ENCODE results near the gene USP32. TPM values are rescaled to one million over a fixed set of nuclear protein-coding genes. Genes with fewer than 3 reads are reported as not detected.

The USP32 gene
- total RNA-seq, 1 experiment from 2014 or later, result 73.5 TPM

DNA sequence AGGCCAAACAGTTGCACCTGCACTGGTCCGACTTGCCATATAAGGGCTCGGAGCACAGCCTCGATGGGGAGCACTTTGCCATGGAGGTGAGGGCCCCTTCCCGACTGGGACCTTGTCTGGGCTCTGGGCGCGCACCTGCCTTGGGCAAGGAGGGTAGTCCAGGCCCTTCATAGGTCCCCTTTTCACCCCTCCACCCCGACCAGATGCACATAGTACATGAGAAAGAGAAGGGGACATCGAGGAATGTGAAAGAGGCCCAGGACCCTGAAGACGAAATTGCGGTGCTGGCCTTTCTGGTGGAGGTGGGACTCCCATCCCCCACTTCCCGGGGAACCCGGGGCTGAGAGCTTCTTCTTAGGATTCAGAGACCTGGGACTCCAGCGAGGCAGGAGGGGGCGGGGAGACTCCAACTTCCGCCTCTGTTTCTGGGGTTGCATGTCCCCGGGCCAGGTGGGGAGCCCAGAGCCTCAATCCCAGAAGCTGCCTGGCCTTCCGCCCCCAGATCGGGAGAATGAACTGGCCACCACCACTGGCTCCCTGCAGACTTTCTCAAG is 234.4 kb downstream of the USP32 start:
- Mint-ChIP-seq H3K27ac (no peak overlapping the region), H3K9me3 (no peaks in the 10 kb centered on the region; a peak in 1 of 5 replicates), H3K4me1 (peaks cover 53 to 81% of the 10 kb centered on the region in 2 experiments), H3K27me3 (ENCODE audit: low read depth) (peaks cover 39% of the 10 kb centered on the region), H3K36me3 (ENCODE audit: insufficient read depth in 1 of 3, low read depth in 3 of 3) (no peaks in the 10 kb centered on the region), H3K4me3 (no peak overlapping the region)
- H3K4me2 ChIP-seq (ENCODE audit: insufficient read depth, insufficient read length, low read length), result no peak overlapping the region
- H3K79me1 ChIP-seq (ENCODE audit: insufficient read depth, low read depth, low read length, poor library complexity, severe bottlenecking), result no peaks in the 10 kb centered on the region
- no peak overlapping the region for H2BK12ac ChIP-seq (ENCODE audit: insufficient read length, low read depth, low read length)
- no peak overlapping the region for H2BK20ac ChIP-seq (ENCODE audit: low read depth, low read length, poor library complexity, severe bottlenecking)
- no peak overlapping the region for H3K18ac ChIP-seq (ENCODE audit: insufficient read length, low read depth, low read length)
- no peak overlapping the region for H4K5ac ChIP-seq (ENCODE audit: insufficient read length, low read depth, low read length)
- H3K4ac ChIP-seq (ENCODE audit: low read depth, low read length), result no peak overlapping the region
- no peak overlapping the region for H2BK120ac ChIP-seq (ENCODE audit: low read depth, low read length, poor library complexity, severe bottlenecking)
- no peak overlapping the region for H4K91ac ChIP-seq (ENCODE audit: insufficient read length, low read depth, low read length)
- H3K27me3 ChIP-seq (ENCODE audit: insufficient read depth, low read length), result no peaks in the 10 kb centered on the region
- peak; percentile 46 for DNase-seq
- no peak overlapping the region for H3K9ac ChIP-seq (ENCODE audit: extremely low read depth, insufficient read length, low read length)
- peaks cover 2% of the 10 kb centered on the region for H4K20me1 ChIP-seq (ENCODE audit: control insufficient read depth, insufficient read depth, insufficient read length)
- H3K79me2 ChIP-seq (ENCODE audit: insufficient read depth, low read length), result no peaks in the 10 kb centered on the region
- no peak overlapping the region for H3K27ac ChIP-seq (ENCODE audit: insufficient read length, low read depth, low read length)
- no peak overlapping the region for H2BK5ac ChIP-seq (ENCODE audit: insufficient read length, low read length)
- no peak overlapping the region for H2AFZ ChIP-seq (ENCODE audit: low read length)
- no peaks in the 10 kb centered on the region for H3K23me2 ChIP-seq (ENCODE audit: insufficient read length, low read depth, low read length, poor library complexity, severe bottlenecking)
- no peaks in the 10 kb centered on the region for H3K9me3 ChIP-seq (ENCODE audit: control insufficient read depth, low read depth, low read length)
- no peak overlapping the region for H3K56ac ChIP-seq (ENCODE audit: insufficient read length, low read depth, low read length)
- no peak overlapping the region for H3K14ac ChIP-seq (ENCODE audit: insufficient read depth, low read length)
- no peak overlapping the region for H3T11ph ChIP-seq (ENCODE audit: low read length)
- TF ChIP-seq, protein P1, sequence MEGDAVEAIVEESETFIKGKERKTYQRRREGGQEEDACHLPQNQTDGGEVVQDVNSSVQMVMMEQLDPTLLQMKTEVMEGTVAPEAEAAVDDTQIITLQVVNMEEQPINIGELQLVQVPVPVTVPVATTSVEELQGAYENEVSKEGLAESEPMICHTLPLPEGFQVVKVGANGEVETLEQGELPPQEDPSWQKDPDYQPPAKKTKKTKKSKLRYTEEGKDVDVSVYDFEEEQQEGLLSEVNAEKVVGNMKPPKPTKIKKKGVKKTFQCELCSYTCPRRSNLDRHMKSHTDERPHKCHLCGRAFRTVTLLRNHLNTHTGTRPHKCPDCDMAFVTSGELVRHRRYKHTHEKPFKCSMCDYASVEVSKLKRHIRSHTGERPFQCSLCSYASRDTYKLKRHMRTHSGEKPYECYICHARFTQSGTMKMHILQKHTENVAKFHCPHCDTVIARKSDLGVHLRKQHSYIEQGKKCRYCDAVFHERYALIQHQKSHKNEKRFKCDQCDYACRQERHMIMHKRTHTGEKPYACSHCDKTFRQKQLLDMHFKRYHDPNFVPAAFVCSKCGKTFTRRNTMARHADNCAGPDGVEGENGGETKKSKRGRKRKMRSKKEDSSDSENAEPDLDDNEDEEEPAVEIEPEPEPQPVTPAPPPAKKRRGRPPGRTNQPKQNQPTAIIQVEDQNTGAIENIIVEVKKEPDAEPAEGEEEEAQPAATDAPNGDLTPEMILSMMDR (conservative IDR thresholded peaks at IDR 0.05), result no peak
- H3K4me1 ChIP-seq (ENCODE audit: insufficient read depth, low read length), result peaks cover 14% of the 10 kb centered on the region; the same call in 1 of the 2 replicates
- WGBS (ENCODE audit: extremely low coverage, insufficient read length, low lambda C conversion rate), result no CpG with 5 or more reads among the region's 18 CpGs
- no peak overlapping the region for H4K8ac ChIP-seq (replicated peaks; ENCODE audit: insufficient read length, low read depth, low read length)
- H2BK15ac ChIP-seq (ENCODE audit: low read depth, low read length), result no peak overlapping the region
- no peak overlapping the region for H2AK5ac ChIP-seq (ENCODE audit: insufficient read length, low read length)
- H3K23ac ChIP-seq (ENCODE audit: insufficient read length, low read depth, low read length), result no peak overlapping the region
